WTC11 (cell line): ENCODE data around the gene TDRD1.

Source experiments
- CTCF ChIP-seq: fragments of 200-600 bp; IDR thresholded peaks from 2 replicates; pipeline ENCODE4 v1.8.0; 2022; ENCODE audit warnings: antibody characterized with exemption
- SP1 ChIP-seq: sonication (generic); formaldehyde crosslinking; conservative IDR thresholded peaks from 2 replicates; pipeline ENCODE4 v1.8.1; 2022; ENCODE audit warnings: missing genetic modification reagents

DNA sequence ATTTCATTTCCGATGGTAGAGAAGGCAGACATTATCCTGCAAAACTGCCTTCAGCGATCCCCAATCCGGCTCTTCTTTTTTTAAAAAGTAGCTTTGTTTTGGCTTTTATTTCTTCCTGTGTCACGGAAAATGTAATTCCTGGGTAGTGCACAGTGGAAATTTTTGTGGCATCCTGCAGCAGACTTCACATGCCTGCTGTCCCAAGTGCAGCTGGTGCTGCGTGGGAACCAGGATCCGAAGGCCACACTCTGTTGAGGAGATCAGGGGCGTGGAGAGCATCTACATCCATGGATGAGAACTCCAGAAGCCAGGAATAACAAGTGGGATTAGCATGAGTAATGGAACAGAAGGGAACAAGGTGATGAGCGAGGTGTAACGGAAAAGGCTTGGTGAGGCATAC, 64.5 kb downstream of the TDRD1 start:
- TF ChIP-seq CTCF (no peak), SP1 (CRISPR knock-in tag) (no peak)
